HG02571 (cell line): ENCODE measurements around the gene BCO2.
"Not testable (repeated sequence)": the region's sequence is repeated elsewhere in the genome, so short reads cannot be mapped to it uniquely, and the experiment has no call there.

Source experiments
- ATAC-seq: cut with Tn5 transposase; IDR thresholded peaks from one replicate; pipeline ENCODE4 v1.9.1; 2021; ENCODE audit warnings: mild to moderate bottlenecking, moderate library complexity; ENCODE audit not compliant: unreplicated experiment

The BCO2 gene

GRCh38 chr11:112165049-112165448, 10.3 kb upstream of the BCO2 start:
- no peak for ATAC-seq

- ATAC-seq = no peak
These were observed 8.8 kb upstream of the BCO2 start for GRCh38 chr11:112166562-112166961.

GRCh38 chr11:112167145-112167544, 8.2 kb upstream of the BCO2 start, which contains the start of gene TEX12:
TSS of gene TEX12 (plus strand) at chr11:112167372. CDS start at chr11:112169269, 1,897 bp downstream.
- no peak for ATAC-seq

DNA sequence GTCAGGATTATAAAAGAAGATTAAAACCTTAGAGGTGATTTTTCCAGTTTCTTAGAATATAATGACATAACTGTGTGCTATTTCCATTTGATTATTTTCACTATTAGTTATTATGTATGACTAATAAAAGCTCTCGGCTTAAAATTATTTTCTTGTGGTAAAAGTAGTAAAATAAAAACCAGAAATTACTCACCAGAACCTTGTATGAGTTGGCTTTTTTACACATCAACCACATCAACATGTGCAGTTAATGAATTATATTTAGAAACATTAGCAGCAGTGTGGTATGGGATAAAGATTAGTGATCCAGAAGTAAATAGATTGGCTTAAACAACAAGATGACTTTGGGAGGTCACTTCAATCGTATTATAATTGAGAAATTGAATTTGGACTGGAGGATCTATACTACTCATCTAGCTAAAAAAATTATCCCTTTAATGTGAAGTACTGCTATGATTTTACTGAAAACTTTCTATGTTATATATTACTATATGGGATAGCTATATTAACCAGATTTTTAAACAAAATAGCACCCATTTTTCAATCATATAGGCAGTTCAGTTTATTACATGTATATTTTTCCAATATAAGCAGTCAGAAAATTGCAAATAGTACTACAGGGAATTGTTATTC, 2.8 kb upstream of the BCO2 start:
- no peak for ATAC-seq

DNA sequence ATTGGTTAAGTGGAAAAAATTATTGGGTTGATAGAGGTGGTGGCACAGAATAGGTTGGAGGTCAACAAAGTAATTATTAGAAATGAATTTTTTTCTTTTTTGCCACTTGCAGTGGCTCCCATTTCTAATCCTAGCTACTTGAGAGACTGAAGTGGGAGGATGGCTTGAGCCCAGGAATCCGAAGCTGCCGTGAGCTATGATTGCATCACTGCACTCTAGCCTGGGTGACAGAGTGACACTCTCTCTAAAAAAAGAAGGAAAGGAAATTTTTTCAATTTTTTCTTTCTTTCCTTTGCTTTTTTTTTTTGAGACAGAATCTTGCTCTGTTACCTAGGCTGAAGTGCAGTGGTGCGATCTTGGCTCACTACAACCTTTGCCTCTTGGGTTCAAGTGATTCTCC, 2.2 kb upstream of the BCO2 start:
- no peak for ATAC-seq

DNA sequence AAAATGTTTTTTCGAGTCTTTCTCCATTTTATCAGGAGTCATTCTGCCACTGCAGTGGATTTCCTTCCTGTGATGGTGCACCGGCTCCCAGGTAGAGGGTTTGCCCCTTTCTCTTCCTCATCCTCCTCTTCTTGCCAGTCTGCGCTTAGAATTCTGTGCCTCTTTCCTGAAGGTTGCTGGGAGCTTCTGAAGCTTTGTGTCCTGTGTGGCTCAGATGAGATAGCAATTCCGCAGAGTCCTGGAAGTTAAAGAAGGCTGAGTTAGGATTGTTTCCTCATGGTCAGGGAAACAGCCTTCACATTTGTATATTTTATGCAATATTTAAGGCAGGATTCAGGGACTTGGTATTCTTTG, 264 bp downstream of the BCO2 start:
- ATAC-seq = no peak

DNA sequence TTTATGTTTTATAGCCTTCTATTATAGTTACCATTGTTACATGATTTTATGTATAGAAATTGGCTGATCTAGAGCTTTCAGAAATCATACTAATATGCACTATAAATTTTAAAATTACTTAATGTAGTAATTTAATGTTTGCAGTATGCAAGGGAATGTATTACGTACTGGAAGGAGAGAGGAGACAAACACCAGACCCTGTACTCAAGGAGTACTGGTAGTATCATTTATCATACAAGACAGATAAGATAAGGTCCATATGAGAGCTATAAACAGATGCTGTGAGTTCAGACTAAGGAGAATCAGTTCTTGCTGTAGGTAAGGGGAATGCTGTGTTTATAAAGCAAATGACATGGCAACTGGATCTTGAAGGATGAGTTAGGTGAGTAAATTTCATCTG, 765 bp downstream of the BCO2 start:
- no peak for ATAC-seq

DNA sequence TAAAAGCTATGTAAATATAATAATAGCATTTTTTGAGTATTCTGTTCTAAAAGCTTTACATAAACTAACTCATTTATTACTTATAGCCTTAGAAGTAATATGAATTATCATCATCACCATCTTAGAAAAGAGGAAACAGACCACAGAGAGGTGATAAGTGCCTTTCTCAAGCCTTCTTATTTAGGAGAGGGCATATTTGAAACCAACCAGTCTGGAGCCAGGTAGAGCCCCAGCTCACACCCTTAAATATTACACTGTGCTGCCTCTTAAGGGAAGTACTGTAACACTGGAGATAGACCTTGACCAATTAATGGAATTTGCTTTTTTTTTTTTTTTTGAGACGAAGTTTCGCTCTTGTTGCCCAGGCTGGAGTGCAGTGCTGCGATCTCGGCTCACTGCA, 2.3 kb downstream of the BCO2 start:
- ATAC-seq = no peak

- ATAC-seq = no peak
These were observed 3.1 kb downstream of the BCO2 start for GRCh38 chr11:112178428-112178827.

GRCh38 chr11:112178936-112179335, 3.6 kb downstream of the BCO2 start:
- ATAC-seq = no peak

GRCh38 chr11:112179601-112180000, 4.3 kb downstream of the BCO2 start:
- ATAC-seq = no peak

GRCh38 chr11:112182867-112183266, 7.6 kb downstream of the BCO2 start:
- no peak for ATAC-seq

DNA sequence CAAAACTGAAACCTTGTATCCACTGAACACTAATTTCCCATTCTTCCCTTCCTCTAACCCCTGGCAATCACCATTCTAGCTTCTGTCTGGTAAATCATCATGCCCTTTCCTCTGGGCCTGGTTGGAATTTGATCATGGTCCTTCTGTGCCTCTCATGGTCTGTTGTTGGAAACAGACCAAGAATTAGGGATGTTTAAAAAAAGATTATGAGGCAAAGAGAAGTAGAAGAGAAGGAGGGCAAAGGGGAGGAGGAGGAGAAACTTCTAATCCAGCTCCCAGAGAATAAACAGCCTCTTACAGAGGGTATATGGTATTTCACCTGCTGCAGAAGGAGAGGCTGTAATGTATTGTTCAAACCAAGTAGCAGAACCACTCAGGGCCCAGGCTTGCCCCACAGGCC, 10.6 kb downstream of the BCO2 start:
- ATAC-seq = no peak

- ATAC-seq = no peak
These were observed 11.0 kb downstream of the BCO2 start for GRCh38 chr11:112186304-112186703.

DNA sequence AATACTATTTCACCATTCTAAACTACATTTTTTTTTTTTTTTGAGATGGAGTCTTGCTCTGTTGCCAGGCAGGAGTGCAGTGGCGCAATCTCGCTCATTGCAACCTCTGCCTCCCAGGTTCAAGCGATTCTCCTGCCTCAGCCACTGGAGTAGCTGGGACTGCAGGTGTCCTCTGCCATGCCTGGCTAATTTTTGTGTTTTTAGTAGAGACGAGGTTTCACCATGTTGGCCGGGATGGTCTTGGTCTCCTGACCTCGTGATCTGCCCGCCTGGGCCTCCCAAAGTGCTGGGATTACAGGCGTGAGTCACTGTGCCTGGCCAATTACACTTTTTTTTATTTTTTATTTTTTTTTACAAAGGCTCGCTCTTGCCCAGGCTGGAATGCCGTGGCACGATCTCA, 19.8 kb downstream of the BCO2 start:
- not testable (repeated sequence) for ATAC-seq

DNA sequence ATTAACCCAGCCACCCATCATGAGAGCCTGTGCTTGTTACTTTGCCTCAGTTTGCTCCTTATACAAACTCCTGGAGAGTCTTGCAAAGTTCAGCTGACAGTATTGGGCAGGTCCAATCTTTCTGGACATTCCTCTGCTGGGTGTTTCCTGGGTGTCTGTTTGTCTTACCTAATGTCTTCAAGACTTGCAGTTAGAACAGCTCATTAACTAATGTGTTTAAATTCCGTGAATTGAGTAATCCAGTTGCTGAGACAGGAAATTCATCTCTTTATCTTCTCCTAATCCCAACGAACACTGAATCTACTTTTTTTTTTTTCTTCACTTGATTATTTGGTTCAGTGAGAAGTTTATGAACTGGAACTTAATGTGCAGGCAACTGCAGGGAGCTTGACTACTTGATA, 20.6 kb downstream of the BCO2 start:
- ATAC-seq = no peak

DNA sequence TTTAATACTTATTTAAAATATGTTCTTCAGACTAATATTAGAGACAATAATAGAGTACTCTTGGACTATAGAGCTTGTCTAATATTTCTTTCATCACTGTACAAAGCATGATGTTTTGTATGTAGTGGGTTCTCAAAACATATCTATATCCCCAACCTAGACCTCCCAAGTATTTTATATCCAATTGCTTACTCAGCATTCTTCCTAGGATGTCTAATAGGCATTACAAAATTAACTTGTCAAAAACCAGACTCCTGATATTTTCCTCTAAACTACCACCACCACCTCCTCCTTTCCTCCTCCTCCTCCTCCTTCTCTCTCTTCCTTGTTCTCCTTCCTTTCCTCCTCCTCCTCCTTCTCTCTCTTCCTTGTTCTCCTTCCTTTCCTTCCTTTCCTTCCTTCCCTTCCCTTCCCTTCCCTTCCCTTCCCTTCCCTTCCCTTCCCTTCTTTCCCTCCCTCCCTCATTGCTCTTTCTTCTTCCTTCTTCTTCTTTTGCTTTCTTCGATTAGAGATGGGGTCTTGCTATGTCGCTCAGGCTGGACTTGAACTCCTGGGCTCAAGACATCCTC, 21.3 kb downstream of the BCO2 start:
- no peak for ATAC-seq

GRCh38 chr11:112199101-112199500, 23.8 kb downstream of the BCO2 start:
- ATAC-seq = not testable (repeated sequence)

DNA sequence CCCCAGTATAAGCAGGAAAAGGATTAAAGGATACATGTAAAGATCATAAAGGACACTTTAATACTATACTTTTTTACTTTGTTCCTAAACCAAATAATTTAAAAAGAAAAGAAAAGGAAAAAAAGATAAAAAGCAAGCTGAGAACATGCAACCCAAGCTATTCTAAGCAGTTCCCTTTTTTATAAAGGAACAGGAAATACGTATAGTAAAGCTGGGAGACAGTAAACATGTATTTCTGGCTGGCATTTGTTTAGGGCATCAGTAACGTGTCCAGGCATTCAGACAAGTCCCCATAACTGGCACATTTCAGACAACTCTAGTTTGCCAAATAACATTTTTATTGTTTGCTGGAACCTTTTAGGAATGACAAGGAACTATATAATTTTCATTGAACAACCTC, 24.9 kb downstream of the BCO2 start:
- no peak for ATAC-seq

DNA sequence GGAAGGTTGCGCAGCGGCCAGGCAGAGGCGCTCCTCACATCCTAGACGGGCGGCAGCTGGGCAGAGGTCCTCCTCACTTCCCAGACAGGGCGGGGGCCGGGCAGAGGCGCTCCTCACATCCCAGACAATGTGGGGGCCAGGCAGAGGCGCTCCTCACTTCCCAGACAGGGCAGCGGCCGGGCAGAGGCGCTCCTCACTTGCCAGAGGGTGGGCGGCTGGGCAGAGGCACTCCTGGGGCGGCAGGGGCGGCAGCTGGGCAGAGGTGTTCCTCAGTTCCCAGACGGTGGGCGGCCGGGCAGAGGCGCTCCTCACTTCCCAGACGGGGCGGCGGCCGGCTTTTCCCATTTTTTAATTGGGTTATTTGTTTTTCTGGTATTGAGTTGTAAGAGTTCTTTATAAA, 30.8 kb downstream of the BCO2 start:
- no peak for ATAC-seq

DNA sequence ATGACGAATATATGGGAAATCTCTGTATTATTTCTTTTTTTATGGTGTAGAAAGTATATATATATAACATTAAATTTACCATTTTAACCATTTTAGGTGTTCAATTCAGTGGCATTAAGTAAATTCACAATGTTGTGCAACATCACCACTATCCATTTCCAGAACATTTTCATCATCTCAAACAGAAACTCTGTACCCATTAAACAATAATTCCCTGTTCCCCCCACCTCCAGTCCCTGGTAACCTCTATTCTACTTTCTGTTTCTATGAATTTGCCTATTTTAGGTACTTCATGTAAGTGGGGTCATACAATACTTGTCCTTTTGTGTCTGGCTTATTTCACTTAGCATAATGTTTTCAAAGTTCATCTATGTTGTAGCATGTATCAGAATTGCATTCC, 35.6 kb downstream of the BCO2 start:
- ATAC-seq = no peak

- ATAC-seq = no peak
These were observed 36.2 kb downstream of the BCO2 start for GRCh38 chr11:112211536-112211935.

- no peak for ATAC-seq
These were observed 37.0 kb downstream of the BCO2 start for GRCh38 chr11:112212290-112212689.
